Stomach (tissue), 4 donors: ENCODE measurements around the gene N4BP3.

Experiments
- EP300 ChIP-seq: sonication (generic); formaldehyde crosslinking; IDR thresholded peaks from one replicate; pipeline ENCODE4 v1.6.1; 2017; ENCODE audit warnings: antibody characterized with exemption
- TF ChIP-seq, protein P1 (sequence below), 7 experiments: fragments of 450-650 bp in 4 of 7; fragments of 200-600 bp in 3 of 7; sonication (generic) in 3 of 7; IDR thresholded peaks; one replicate each; pipeline ENCODE4 v1.5.1; 2016 to 2019; ENCODE audit warnings: antibody characterized with exemption in 7 of 7, control low read depth in 2 of 7, mild to moderate bottlenecking in 1 of 7

- TF ChIP-seq EP300 = no peak
- TF ChIP-seq, protein P1, sequence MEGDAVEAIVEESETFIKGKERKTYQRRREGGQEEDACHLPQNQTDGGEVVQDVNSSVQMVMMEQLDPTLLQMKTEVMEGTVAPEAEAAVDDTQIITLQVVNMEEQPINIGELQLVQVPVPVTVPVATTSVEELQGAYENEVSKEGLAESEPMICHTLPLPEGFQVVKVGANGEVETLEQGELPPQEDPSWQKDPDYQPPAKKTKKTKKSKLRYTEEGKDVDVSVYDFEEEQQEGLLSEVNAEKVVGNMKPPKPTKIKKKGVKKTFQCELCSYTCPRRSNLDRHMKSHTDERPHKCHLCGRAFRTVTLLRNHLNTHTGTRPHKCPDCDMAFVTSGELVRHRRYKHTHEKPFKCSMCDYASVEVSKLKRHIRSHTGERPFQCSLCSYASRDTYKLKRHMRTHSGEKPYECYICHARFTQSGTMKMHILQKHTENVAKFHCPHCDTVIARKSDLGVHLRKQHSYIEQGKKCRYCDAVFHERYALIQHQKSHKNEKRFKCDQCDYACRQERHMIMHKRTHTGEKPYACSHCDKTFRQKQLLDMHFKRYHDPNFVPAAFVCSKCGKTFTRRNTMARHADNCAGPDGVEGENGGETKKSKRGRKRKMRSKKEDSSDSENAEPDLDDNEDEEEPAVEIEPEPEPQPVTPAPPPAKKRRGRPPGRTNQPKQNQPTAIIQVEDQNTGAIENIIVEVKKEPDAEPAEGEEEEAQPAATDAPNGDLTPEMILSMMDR (IDR thresholded peaks at IDR 0.05) = no peak
These were observed 4.4 kb upstream of the N4BP3 start for GRCh38 chr5:178108966-178109365.
